SH-SY5Y (cell line): ENCODE results near the gene N4BP2.

ENCODE experiments used
- GATA2 ChIP-seq: IDR thresholded peaks from 2 replicates; pipeline ENCODE4 v1.6.1; 2011; ENCODE audit warnings: mild to moderate bottlenecking, low read depth, low read length
- GATA3 ChIP-seq: IDR thresholded peaks from 2 replicates; pipeline ENCODE4 v1.6.1; 2011; ENCODE audit warnings: low read depth, mild to moderate bottlenecking, low read length, moderate library complexity

DNA sequence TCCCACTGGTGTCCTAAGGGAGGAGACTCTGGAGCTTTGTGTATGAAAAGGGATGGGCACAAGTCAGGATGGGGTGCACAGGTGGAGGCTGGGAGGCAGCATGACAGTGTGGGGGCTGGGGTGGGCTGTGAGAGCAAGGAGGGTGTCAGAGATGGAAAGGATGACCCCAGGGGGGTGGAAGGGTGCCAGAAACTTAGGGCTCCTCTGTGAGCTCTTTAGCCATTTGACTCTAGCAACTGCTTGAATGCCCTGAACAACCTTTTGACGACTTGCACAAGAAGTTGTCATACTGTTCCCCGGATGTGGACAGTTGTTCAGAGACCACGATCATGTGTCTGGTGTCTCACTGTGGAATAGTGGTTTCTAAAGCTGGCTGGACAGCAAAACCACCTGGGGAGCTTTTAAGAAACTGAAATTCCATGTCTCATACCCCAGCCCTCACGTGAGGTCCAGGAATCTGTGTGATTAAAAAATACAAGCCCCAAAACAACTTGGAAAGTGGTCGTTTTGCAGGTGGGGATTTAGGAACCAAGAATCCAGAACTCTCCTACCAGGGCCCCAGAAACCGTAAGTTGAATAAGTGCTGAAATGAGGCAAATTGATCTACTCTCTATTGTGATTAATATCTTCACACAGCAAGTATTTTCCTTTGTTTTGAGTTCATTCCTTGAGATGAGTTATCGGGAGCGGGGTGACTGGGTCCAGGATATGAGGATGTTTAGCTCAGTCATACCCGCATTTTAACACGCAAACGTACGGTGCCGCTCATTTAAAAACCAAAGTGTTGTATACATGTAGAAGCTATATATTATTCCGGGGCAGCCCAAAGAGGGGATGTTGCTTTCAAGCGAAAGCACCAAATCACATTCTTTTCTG is 143.6 kb downstream of the N4BP2 start:
- TF ChIP-seq GATA2 (no peak), GATA3 (no peak)
